K562 (cell line): ENCODE data around the gene CTDSP1. TPM values are rescaled to one million over a fixed set of nuclear protein-coding genes. Genes with fewer than 3 reads are reported as not detected.

ENCODE experiments used
- CTCF ChIP-seq, 3 experiments: IDR thresholded peaks in 2 of 3; conservative IDR thresholded peaks in 1 of 3; 2 replicates each; pipeline ENCODE4 v1.5.1; 2011 to 2012; ENCODE audit warnings: low read length in 3 of 3, mild to moderate bottlenecking in 3 of 3, control low read depth in 2 of 3, improper control_type of control experiment in 1 of 3, inconsistent platforms in 1 of 3, low read depth in 1 of 3, mixed read lengths in 1 of 3, moderate library complexity in 1 of 3; ENCODE audit not compliant: insufficient read depth in 2 of 3
- CXXC5 ChIP-seq: fragments of 250-450 bp; sonication (Bioruptor Pico); IDR thresholded peaks from 2 replicates; pipeline ENCODE4 v1.8.0; 2022; ENCODE audit warnings: inconsistent platforms, mild to moderate bottlenecking, moderate library complexity
- E4F1 ChIP-seq: fragments of 250-450 bp; sonication (Bioruptor Pico); IDR thresholded peaks from 2 replicates; pipeline ENCODE4 v1.5.0; 2021; ENCODE audit warnings: mild to moderate bottlenecking, borderline replicate concordance
- HDAC3 ChIP-seq: fragments of 450-650 bp; IDR thresholded peaks from 2 replicates; pipeline ENCODE4 v1.6.1; 2018; ENCODE audit warnings: borderline replicate concordance, mild to moderate bottlenecking, moderate library complexity; ENCODE audit not compliant: partially characterized antibody
- KAT8 ChIP-seq: fragments of 450-650 bp; IDR thresholded peaks from 2 replicates; pipeline ENCODE4 v1.6.1; 2016; ENCODE audit warnings: low read depth, mild to moderate bottlenecking
- MXD1 ChIP-seq: fragments of 250-450 bp; sonication (Bioruptor Pico); IDR thresholded peaks from 2 replicates; pipeline ENCODE4 v1.8.0; 2021; ENCODE audit warnings: borderline replicate concordance, mild to moderate bottlenecking, moderate library complexity; ENCODE audit not compliant: poor library complexity, severe bottlenecking
- NR4A1 ChIP-seq, 2 experiments: fragments of 250-450 bp in 1 of 2; fragments of 450-650 bp in 1 of 2; sonication (Bioruptor Pico) in 1 of 2; IDR thresholded peaks; 2 replicates each; pipeline versions ENCODE4 v1.4.0 to v1.6.1; 2016 to 2020; ENCODE audit warnings: mild to moderate bottlenecking in 2 of 2, missing compliant biosample characterization in 1 of 2, missing genetic modification characterization in 1 of 2, moderate library complexity in 1 of 2
- PBX2 ChIP-seq, 2 experiments: IDR thresholded peaks in 1 of 2; conservative IDR thresholded peaks in 1 of 2; 2 replicates each; pipeline ENCODE4 v1.6.1; 2016; ENCODE audit warnings: low read depth in 2 of 2, mild to moderate bottlenecking in 1 of 2, missing compliant biosample characterization in 1 of 2, missing genetic modification characterization in 1 of 2, moderate library complexity in 1 of 2
- PHTF2 ChIP-seq: fragments of 250-450 bp; sonication (Bioruptor Pico); IDR thresholded peaks from 2 replicates; pipeline ENCODE4 v1.5.0; 2021; ENCODE audit warnings: mild to moderate bottlenecking
- POLR3A ChIP-seq: IDR thresholded peaks from 2 replicates; pipeline ENCODE4 v1.6.1; 2011; ENCODE audit warnings: borderline replicate concordance, mild to moderate bottlenecking, moderate library complexity; ENCODE audit not compliant: insufficient read length, insufficient read depth; ENCODE audit errors: extremely low read depth
- TBP ChIP-seq: optimal IDR thresholded peaks from 2 replicates; pipeline ENCODE3; 2011; ENCODE audit warnings: low read depth, low read length, improper control_type of control experiment
- TRIM28 ChIP-seq: fragments of 450-650 bp; IDR thresholded peaks from 2 replicates; pipeline ENCODE4 v1.6.1; 2017
- XRCC5 ChIP-seq: fragments of 200-400 bp; formaldehyde crosslinking; IDR thresholded peaks from 2 replicates; pipeline ENCODE4 v1.6.1; 2017; ENCODE audit warnings: low read depth, mild to moderate bottlenecking, low read length
- ZNF444 ChIP-seq: fragments of 250-450 bp; sonication (Bioruptor Pico); IDR thresholded peaks from 2 replicates; pipeline ENCODE4 v1.4.0; 2020; ENCODE audit warnings: mild to moderate bottlenecking, moderate library complexity
- ZNF639 ChIP-seq, 2 experiments: fragments of 200-800 bp in 1 of 2; sonication (Bioruptor generic) in 1 of 2; sonication (generic) in 1 of 2; formaldehyde crosslinking in 1 of 2; IDR thresholded peaks in 1 of 2; conservative IDR thresholded peaks in 1 of 2; 2 replicates each; pipeline versions ENCODE4 v1.5.0 to v1.6.1; 2016 to 2020; ENCODE audit warnings: missing compliant biosample characterization in 1 of 2, missing genetic modification characterization in 1 of 2, missing genetic modification reagents in 1 of 2
- polyA plus RNA-seq, 8 experiments: library from polyadenylated mRNA; depleted of rRNA in 4 of 8; stranded (reverse) in 5 of 8; unstranded in 3 of 8; fragments of >200 nt; fragmentation: Nextera tagmentation in 2 of 8; fragmentation: Illumina TruSeq in 1 of 8; extraction: Ambion mirVana in 2 of 8; extraction: Trizol in 1 of 8; gene quantifications; 2 replicates each; pipeline versions ENCODE4 v1.2.1 to v1.2.3, GENCODE V29; 2011 to 2014; ENCODE audit warnings: inconsistent platforms in 1 of 8, missing spikeins in 1 of 8
- total RNA-seq, 7 experiments: library from RNA; depleted of rRNA in 6 of 7; stranded (reverse); fragments of >200 nt in 6 of 7; fragmentation: Illumina TruSeq in 2 of 7; extraction: Trizol in 2 of 7; gene quantifications; 2 replicates each; pipeline versions ENCODE4 v1.2.1 to v1.2.3, GENCODE V29; 2011 to 2021; ENCODE audit warnings: low replicate concordance in 1 of 7

The CTDSP1 gene
- total and polyA plus RNA-seq, 9 of the 15 experiments (the other 6 are each of a cell fraction or from before 2014, with no cell fraction given): 2.4 to 74.8 (median 45.8) TPM

GRCh38 chr2:218395826-218396687 lies 3.6 kb upstream of the CTDSP1 start (continued):
- TF ChIP-seq E4F1 (CRISPR knock-in tag) (no peak), TRIM28 (0 out of 2 replicates have a peak, but pooled peaks have one; percentile 13), PHTF2 (CRISPR knock-in tag) (no peak), TBP (no peak), CTCF (IDR thresholded peaks at IDR 0.05 in 2 of 3, conservative IDR thresholded peaks at IDR 0.05 in 1 of 3; ENCODE audit: insufficient read depth in 2 of 3, low read depth in 1 of 3, low read length in 3 of 3) (peak; percentile 73 to 79 (median 79)), MXD1 (CRISPR knock-in tag) (no peak), KAT8 (no peak), XRCC5 (peak; percentile 82), ZNF444 (CRISPR knock-in tag) (no peak), NR4A1 (CRISPR knock-in tag; IDR thresholded peaks at IDR 0.05) (peak; percentile 22; the same call in 1 of the 2 replicates), NR4A1 (tag; IDR thresholded peaks at IDR 0.05) (no peak), POLR3A (no peak), CXXC5 (CRISPR knock-in tag) (peak; percentile 91), ZNF639 (CRISPR knock-in tag; conservative IDR thresholded peaks at IDR 0.05 in 1 of 2, IDR thresholded peaks at IDR 0.05 in 1 of 2) (peak in 1 of 2 experiments; percentile 99; a peak in 2 of 4 replicates), HDAC3 (no peak), PBX2 (CRISPR knock-in tag; IDR thresholded peaks at IDR 0.05; ENCODE audit: low read depth) (no peak), PBX2 (tag; conservative IDR thresholded peaks at IDR 0.05; ENCODE audit: low read depth) (no peak)
